ENCODE results near the gene B3GNT5.

The B3GNT5 gene

DNA sequence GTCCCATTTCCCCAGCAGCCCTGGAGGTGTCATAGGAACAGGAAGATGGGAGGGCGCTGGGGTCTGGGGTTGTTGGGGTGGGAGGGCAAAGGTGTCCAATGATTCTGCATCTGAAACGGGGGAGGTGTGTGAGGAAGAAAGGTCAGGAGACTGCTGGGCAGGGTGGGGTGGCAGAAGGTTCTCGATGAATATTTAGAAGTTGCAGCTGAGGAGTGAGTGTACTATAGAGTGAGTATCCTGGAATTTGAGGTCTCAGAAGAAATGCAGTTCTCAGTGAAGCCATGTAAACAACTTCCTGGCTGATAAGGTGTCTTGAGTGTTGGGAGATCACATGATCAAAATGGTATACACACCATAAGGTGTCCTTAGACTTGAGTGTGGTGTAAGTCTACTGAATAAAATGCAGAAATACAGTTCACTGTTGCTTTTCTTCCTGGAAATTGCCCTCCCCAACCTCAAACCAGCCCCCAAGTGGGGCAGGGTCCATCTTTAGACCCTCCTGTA, 9.9 kb downstream of the B3GNT5 start:
- DNase-seq (ENCODE audit: low read depth): no peak
- H3K4me3 ChIP-seq (ENCODE audit: low read depth, low read length): no peak overlapping the region
- TF ChIP-seq CTCF (IDR thresholded peaks at IDR 0.05; ENCODE audit: control insufficient read depth, extremely low read depth, insufficient read depth): no peak

GRCh38 chr3:183264268-183264667, 11.2 kb downstream of the B3GNT5 start:
- no peak overlapping the region for H3K4me3 ChIP-seq (ENCODE audit: low read depth, low read length)
- no peak for DNase-seq (ENCODE audit: low read depth)
- TF ChIP-seq CTCF (IDR thresholded peaks at IDR 0.05; ENCODE audit: control insufficient read depth, extremely low read depth, insufficient read depth): no peak

- TF ChIP-seq CTCF (IDR thresholded peaks at IDR 0.05; ENCODE audit: control insufficient read depth, extremely low read depth, insufficient read depth): no peak
- H3K4me3 ChIP-seq (ENCODE audit: low read depth, low read length): no peak overlapping the region
- DNase-seq (ENCODE audit: low read depth): no peak
These were observed 12.1 kb downstream of the B3GNT5 start for GRCh38 chr3:183265157-183265642.

DNA sequence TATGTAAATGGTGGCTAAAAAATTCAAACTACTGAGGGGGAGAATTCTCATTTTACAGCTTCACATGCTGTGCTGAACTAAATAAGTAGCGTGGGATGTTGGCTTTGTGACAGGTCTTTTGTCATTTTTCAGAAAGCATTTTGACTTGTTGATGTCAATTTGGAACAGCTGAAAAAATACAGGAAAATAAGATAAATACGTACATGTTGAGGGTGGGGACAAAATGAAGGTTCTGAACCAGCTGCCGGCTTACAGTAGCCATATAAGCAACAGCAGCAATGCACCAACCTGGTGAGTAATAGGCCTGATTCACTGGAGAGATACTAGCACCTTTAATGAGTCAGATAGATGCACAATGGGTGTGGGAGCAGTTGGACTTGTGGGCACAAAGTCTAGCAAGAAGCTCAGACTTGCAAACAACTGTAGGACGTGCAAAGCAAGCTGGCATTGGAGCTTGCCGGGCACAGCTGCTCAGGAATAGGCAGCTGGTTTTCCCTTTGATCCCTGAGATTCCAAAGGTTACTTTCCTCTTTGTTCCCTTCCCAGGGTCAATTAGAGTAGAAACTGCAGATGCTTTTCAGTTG, 12.9 kb downstream of the B3GNT5 start:
- no peak overlapping the region for H3K4me3 ChIP-seq (ENCODE audit: low read depth, low read length)
- no peak for DNase-seq (ENCODE audit: low read depth)
- no peak for TF ChIP-seq CTCF (IDR thresholded peaks at IDR 0.05; ENCODE audit: control insufficient read depth, extremely low read depth, insufficient read depth)

- no peak overlapping the region for H3K4me3 ChIP-seq (ENCODE audit: low read depth, low read length)
- TF ChIP-seq CTCF (IDR thresholded peaks at IDR 0.05; ENCODE audit: control insufficient read depth, extremely low read depth, insufficient read depth): no peak
- DNase-seq (ENCODE audit: low read depth): no peak
These were observed 13.4 kb downstream of the B3GNT5 start for GRCh38 chr3:183266454-183266853.

GRCh38 chr3:183267140-183267539, 14.1 kb downstream of the B3GNT5 start:
- no peak for TF ChIP-seq CTCF (IDR thresholded peaks at IDR 0.05; ENCODE audit: control insufficient read depth, extremely low read depth, insufficient read depth)
- H3K4me3 ChIP-seq (ENCODE audit: low read depth, low read length): no peak overlapping the region
- no peak for DNase-seq (ENCODE audit: low read depth)

- TF ChIP-seq CTCF (IDR thresholded peaks at IDR 0.05; ENCODE audit: control insufficient read depth, extremely low read depth, insufficient read depth): no peak
- no peak for DNase-seq (ENCODE audit: low read depth)
- no peak overlapping the region for H3K4me3 ChIP-seq (ENCODE audit: low read depth, low read length)
These were observed 15.3 kb downstream of the B3GNT5 start for GRCh38 chr3:183268366-183268765.

Measured in LNCaP clone FGC (cell line).